Stimulated activated CD4-positive, alpha-beta T cell treated with anti-CD3 and anti-CD28 coated beads, Interleukin-2, amount 100 ng/mL, for 24 hours (primary cell): Measurements from ENCODE around the gene DDA1.
A peak's percentile ranks its signal among the peaks of the same experiment; 100 is the strongest.
"Not testable (repeated sequence)": the region's sequence is repeated elsewhere in the genome, so short reads cannot be mapped to it uniquely, and the experiment has no call there.

ENCODE experiments used
- DNase-seq, 2 donors: peaks; one replicate each; pipeline ENCODE4 v3.0.0-alpha.2; 2020

Gene DDA1

GRCh38 chr19:17289489-17289888 is 19.9 kb upstream of the DDA1 start:
- DNase-seq = peak; percentile 59 to 77

- peak; percentile 84 to 88 for DNase-seq
These were observed 16.9 kb upstream of the DDA1 start for GRCh38 chr19:17292301-17293074.

GRCh38 chr19:17293605-17294004 is 15.8 kb upstream of the DDA1 start:
- DNase-seq = no peak

GRCh38 chr19:17294051-17294891 is 15.1 kb upstream of the DDA1 start:
- DNase-seq = peak; percentile 67 to 76

GRCh38 chr19:17295551-17295950 is 13.8 kb upstream of the DDA1 start:
- not testable (repeated sequence) for DNase-seq

- DNase-seq = no peak
These were observed 13.1 kb upstream of the DDA1 start for GRCh38 chr19:17296273-17296672.

GRCh38 chr19:17296976-17297375 is 12.4 kb upstream of the DDA1 start:
- DNase-seq = no peak

- DNase-seq = no peak
These were observed 8.3 kb upstream of the DDA1 start for GRCh38 chr19:17300992-17301619.

- DNase-seq = peak in 1 of 2 donors; percentile 41
These were observed 6.8 kb upstream of the DDA1 start for GRCh38 chr19:17302391-17303166.

- peak; percentile 94 to 96 for DNase-seq
These were observed 6.0 kb upstream of the DDA1 start, which contains the start of gene ABHD8 for GRCh38 chr19:17303167-17303939. TSS of gene ABHD8 (minus strand) at chr19:17303425. CDS start at chr19:17301616, 1,809 bp downstream.

- DNase-seq = no peak
These were observed 5.5 kb upstream of the DDA1 start for GRCh38 chr19:17303940-17304267.

- no peak for DNase-seq
These were observed 4.8 kb upstream of the DDA1 start for GRCh38 chr19:17304386-17305215.

- no peak for DNase-seq
These were observed 4.2 kb upstream of the DDA1 start for GRCh38 chr19:17305216-17305516.

GRCh38 chr19:17305517-17306284 is 3.7 kb upstream of the DDA1 start, which contains the start of gene MRPL34:
TSS of gene MRPL34 (plus strand) at chr19:17305872. CDS start at chr19:17305893, 21 bp downstream.
- DNase-seq = peak; percentile 93 to 96

GRCh38 chr19:17306285-17306714 is 3.1 kb upstream of the DDA1 start:
- DNase-seq = no peak

GRCh38 chr19:17307876-17308377 is 1.4 kb upstream of the DDA1 start:
- no peak for DNase-seq

- DNase-seq = peak; percentile 33 to 39
These were observed 650 bp downstream of the DDA1 start for GRCh38 chr19:17309965-17310461.

GRCh38 chr19:17311455-17312188 is 2.3 kb downstream of the DDA1 start:
- DNase-seq = no peak
